HG02763 (cell line): ENCODE data around the gene CDHR2.
A peak's percentile ranks its signal among the peaks of the same experiment; 100 is the strongest.

Experiments used
- ATAC-seq: cut with Tn5 transposase; IDR thresholded peaks from one replicate; pipeline ENCODE4 v1.9.1; 2021; ENCODE audit warnings: mild to moderate bottlenecking, moderate library complexity; ENCODE audit not compliant: unreplicated experiment

Gene CDHR2

GRCh38 chr5:176529116-176529740 lies 19.9 kb upstream of the CDHR2 start:
- ATAC-seq: no peak

- no peak for ATAC-seq
These were observed 19.4 kb upstream of the CDHR2 start for GRCh38 chr5:176529741-176530141.

GRCh38 chr5:176530393-176530982 lies 18.7 kb upstream of the CDHR2 start:
- ATAC-seq: no peak

- no peak for ATAC-seq
These were observed 17.9 kb upstream of the CDHR2 start for GRCh38 chr5:176530983-176531901.

GRCh38 chr5:176531902-176532493 lies 17.1 kb upstream of the CDHR2 start:
- ATAC-seq: no peak

GRCh38 chr5:176532795-176533194 lies 16.3 kb upstream of the CDHR2 start:
- no peak for ATAC-seq

- ATAC-seq: no peak
These were observed 15.8 kb upstream of the CDHR2 start for GRCh38 chr5:176533390-176533789.

GRCh38 chr5:176533894-176534611 lies 15.1 kb upstream of the CDHR2 start:
- ATAC-seq: no peak

GRCh38 chr5:176534640-176535039 lies 14.5 kb upstream of the CDHR2 start:
- no peak for ATAC-seq

GRCh38 chr5:176535101-176535663 lies 14.0 kb upstream of the CDHR2 start:
- ATAC-seq: no peak

GRCh38 chr5:176535664-176536131 lies 13.4 kb upstream of the CDHR2 start:
- no peak for ATAC-seq

- ATAC-seq: no peak
These were observed 12.8 kb upstream of the CDHR2 start for GRCh38 chr5:176536132-176536901.

GRCh38 chr5:176536902-176537553 lies 12.1 kb upstream of the CDHR2 start, which contains the start of gene RNF44:
TSS of gene RNF44 (minus strand) at chr5:176537402. CDS start at chr5:176532472, 4,930 bp downstream.
- ATAC-seq: peak; percentile 50

GRCh38 chr5:176537554-176538229 lies 11.4 kb upstream of the CDHR2 start:
- ATAC-seq: peak; percentile 69

- no peak for ATAC-seq
These were observed 10.7 kb upstream of the CDHR2 start for GRCh38 chr5:176538230-176538988.

GRCh38 chr5:176538989-176539384 lies 10.2 kb upstream of the CDHR2 start:
- ATAC-seq: no peak

- no peak for ATAC-seq
These were observed 8.7 kb upstream of the CDHR2 start for GRCh38 chr5:176540476-176540899.

- ATAC-seq: no peak
These were observed 8.2 kb upstream of the CDHR2 start for GRCh38 chr5:176540956-176541337.
